Fibroblast of mammary gland (primary cell): ENCODE data around the gene ACKR3.

Experiments
- DNase-seq: peaks from one replicate; pipeline ENCODE4 v3.0.0-alpha.2; 2010; ENCODE audit warnings: low read depth
- H3K4me3 ChIP-seq: 2 replicates; pipeline ENCODE4 v1.5.1; 2011; ENCODE audit warnings: low read depth, mild to moderate bottlenecking, low read length, moderate library complexity; ENCODE audit not compliant: control insufficient read depth
- TF ChIP-seq, protein P1 (sequence below): conservative IDR thresholded peaks from 2 replicates; pipeline ENCODE4 v1.5.1; 2011; ENCODE audit warnings: low read depth, low read length, inconsistent platforms; ENCODE audit not compliant: control insufficient read depth, insufficient read depth

Gene ACKR3

DNA sequence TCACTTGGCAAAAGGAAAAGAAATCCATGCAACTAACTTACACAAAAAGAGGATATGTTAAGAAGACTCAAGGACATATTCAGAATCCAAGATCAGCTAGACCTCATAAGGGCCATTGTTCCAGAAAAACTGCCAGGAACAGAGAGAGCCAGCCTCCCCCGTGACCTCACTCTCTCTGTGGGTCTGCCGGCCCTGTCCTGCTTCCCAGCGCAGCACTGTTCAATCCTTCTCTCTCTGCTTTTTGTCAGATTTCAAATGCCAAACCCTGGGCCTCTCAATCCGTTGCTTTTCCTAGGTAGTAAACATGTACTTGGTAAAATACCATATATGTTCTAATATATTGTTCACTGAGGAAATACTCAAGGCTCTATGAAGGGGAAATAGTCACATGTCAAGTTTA, 40.0 kb upstream of the ACKR3 start:
- H3K4me3 ChIP-seq, result no peak overlapping the region
- TF ChIP-seq, protein P1, sequence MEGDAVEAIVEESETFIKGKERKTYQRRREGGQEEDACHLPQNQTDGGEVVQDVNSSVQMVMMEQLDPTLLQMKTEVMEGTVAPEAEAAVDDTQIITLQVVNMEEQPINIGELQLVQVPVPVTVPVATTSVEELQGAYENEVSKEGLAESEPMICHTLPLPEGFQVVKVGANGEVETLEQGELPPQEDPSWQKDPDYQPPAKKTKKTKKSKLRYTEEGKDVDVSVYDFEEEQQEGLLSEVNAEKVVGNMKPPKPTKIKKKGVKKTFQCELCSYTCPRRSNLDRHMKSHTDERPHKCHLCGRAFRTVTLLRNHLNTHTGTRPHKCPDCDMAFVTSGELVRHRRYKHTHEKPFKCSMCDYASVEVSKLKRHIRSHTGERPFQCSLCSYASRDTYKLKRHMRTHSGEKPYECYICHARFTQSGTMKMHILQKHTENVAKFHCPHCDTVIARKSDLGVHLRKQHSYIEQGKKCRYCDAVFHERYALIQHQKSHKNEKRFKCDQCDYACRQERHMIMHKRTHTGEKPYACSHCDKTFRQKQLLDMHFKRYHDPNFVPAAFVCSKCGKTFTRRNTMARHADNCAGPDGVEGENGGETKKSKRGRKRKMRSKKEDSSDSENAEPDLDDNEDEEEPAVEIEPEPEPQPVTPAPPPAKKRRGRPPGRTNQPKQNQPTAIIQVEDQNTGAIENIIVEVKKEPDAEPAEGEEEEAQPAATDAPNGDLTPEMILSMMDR, result no peak
- DNase-seq, result no peak

DNA sequence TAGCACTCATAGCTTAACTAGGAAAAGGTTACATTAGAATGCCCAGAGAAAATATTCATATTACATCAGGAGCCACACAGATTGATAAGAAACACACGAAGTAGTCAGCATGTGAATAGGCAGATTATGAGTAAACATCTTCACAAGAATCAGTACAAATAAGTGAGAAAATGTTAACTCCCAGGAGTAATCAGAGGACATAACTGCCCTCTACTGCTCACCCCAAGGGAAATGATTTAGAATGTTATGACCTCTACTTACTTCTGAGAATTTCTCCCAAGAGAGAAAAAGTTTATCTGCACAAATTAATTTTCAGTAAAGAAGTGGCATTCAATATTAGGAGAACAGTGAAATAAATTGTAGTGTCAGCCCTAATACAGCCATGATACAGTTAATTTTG, 39.1 kb upstream of the ACKR3 start:
- TF ChIP-seq, protein P1, result no peak
- DNase-seq, result no peak
- no peak overlapping the region for H3K4me3 ChIP-seq

DNA sequence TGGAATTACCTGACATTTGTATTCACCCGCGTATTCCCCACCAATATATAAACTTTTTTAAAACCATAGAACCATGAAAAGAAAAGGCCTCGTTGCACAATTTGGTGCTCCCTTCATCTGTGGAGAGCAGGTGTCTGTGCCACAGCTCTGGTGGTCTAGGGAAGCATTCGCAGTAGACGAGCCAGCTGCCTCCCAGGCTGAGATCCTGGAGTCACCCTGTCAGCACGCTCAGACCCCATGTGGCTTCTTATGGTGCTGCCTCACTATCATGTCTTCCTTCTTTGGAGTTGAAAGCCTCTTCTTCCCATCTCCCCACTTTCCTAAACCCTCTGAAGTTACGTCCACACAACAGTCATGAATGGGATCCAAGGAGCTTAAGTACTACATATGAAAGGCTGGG, 38.4 kb upstream of the ACKR3 start:
- H3K4me3 ChIP-seq, result no peak overlapping the region
- no peak for DNase-seq
- TF ChIP-seq, protein P1, result no peak

DNA sequence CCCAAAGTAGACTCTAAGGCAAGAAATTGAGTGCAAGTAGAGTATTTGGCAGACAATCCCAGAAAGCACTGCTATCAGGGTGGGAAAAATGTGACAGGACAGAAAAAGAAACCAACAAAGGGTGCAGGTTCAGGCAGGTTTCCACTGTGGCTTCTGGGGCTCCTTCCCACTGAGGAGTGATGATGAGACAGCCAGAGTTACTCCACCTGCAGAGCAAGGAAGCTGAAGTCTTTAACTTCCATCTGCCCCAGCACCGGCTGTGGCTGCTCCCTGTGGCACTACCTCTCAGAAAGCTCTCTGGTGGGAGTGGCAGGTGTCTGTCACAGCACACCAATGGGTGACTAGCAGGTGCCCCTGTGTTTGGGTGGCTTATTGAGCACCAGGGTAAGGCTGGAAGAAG, 37.6 kb upstream of the ACKR3 start:
- no peak for DNase-seq
- no peak overlapping the region for H3K4me3 ChIP-seq
- TF ChIP-seq, protein P1, result no peak

DNA sequence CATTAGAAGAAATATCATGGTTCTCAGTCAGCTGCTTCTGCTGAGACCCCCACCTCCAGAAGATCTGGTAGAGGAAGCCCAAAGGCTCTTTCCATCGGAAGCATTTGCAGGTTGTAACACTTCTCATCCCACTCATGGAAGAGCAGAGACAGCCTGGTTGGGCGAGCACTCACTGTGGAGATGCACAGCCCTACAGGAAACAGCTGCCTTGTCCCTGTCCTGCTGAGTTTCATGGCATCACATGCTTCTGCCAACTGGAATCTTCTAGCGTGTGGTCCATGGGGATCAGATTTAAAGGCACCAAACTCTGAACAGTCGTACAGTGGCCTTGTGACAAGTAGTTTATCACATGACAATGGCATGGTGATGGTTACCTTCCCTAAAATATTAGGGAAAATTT, 36.3 kb upstream of the ACKR3 start:
- TF ChIP-seq, protein P1, result no peak
- H3K4me3 ChIP-seq, result no peak overlapping the region

DNA sequence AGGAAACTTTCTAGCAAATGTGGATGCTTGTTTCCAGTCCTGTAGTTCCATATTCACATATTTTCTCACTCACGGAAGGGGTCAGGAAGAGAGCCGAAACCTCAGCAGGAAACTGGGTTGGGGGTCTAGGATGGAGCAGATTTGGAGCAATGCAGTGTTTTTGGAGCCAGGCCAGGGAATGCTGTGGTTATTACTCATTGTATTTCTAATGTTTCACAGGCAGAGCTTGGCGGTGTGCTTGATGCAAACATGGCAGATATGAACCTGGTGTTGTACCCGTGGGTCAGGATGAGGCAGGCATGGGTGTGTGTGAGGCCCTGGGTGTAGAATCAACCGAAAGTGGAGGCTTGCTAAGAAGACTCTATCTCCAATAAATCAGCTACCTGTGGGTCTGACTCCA, 34.6 kb upstream of the ACKR3 start:
- TF ChIP-seq, protein P1, result no peak
- no peak overlapping the region for H3K4me3 ChIP-seq
- DNase-seq, result peak; percentile 43

More for the DNA sequence above, 36.3 kb upstream of the ACKR3 start:
- DNase-seq, result no peak

DNA sequence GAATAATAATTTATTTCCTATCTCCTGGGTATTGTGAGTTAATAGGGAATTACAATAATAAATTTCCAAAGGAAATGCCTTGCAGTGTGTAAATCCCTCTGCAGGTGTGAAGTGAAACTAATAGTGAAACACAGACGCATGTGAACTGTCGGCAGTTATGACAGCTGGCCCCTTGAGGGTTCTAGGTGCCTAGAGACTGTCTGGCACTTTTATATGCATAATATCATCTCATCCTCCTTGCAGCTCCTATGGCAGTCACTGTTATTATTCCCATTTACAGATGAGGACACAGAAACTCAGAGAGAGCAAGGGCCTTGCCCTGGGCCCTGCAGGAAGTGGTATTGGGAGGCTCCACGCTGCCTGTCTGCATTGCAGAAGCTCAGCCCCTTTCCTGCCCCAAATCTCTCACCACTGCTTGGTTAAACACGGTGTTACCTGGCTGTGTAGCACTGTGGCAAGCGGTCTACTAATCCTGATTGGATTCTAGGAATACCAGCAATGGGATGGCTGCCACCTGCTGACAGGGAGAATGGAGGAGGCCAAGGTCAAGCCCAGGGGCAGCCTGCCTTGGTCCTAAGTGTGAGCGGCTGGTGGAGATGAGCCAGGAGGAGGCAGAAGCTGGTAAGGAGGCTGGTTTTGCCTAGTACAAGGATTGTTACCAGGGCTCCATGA, 32.8 kb upstream of the ACKR3 start:
- TF ChIP-seq, protein P1, result no peak
- DNase-seq, result no peak
- no peak overlapping the region for H3K4me3 ChIP-seq
